Fibroblast of mammary gland (primary cell): Measurements from ENCODE around the gene SPACA7.

ENCODE experiments used
- DNase-seq: peaks from one replicate; pipeline ENCODE4 v3.0.0-alpha.2; 2010; ENCODE audit warnings: low read depth
- H3K4me3 ChIP-seq: 2 replicates; pipeline ENCODE4 v1.5.1; 2011; ENCODE audit warnings: low read depth, mild to moderate bottlenecking, low read length, moderate library complexity; ENCODE audit not compliant: control insufficient read depth
- CTCF ChIP-seq: conservative IDR thresholded peaks from 2 replicates; pipeline ENCODE4 v1.5.1; 2011; ENCODE audit warnings: low read depth, low read length, inconsistent platforms; ENCODE audit not compliant: control insufficient read depth, insufficient read depth

The SPACA7 gene

GRCh38 chr13:112376050-112376681 lies at the start of gene SPACA7:
Gene SPACA7, plus strand, starts transcription at chr13:112376355. Its CDS starts 31 bp downstream, at chr13:112376386.
- H3K4me3 ChIP-seq: no peak within 1 kb of the TSS
- no peak for DNase-seq
- TF ChIP-seq CTCF: no peak

- no peak for DNase-seq
- no peak overlapping the region for H3K4me3 ChIP-seq
- TF ChIP-seq CTCF: no peak
Measured at GRCh38 chr13:112326821-112327370, 49.3 kb upstream of the SPACA7 start.

- DNase-seq: no peak
- no peak for TF ChIP-seq CTCF
- H3K4me3 ChIP-seq: no peak overlapping the region
Measured at GRCh38 chr13:112328936-112329335, 47.2 kb upstream of the SPACA7 start.

- no peak for TF ChIP-seq CTCF
- no peak for DNase-seq
- no peak overlapping the region for H3K4me3 ChIP-seq
Measured at GRCh38 chr13:112329376-112329775, 46.8 kb upstream of the SPACA7 start.

GRCh38 chr13:112330066-112330465 lies 46.1 kb upstream of the SPACA7 start:
- TF ChIP-seq CTCF: no peak
- DNase-seq: no peak
- H3K4me3 ChIP-seq: no peak overlapping the region

- no peak for TF ChIP-seq CTCF
- H3K4me3 ChIP-seq: no peak overlapping the region
- no peak for DNase-seq
Measured at GRCh38 chr13:112330479-112331381, 45.4 kb upstream of the SPACA7 start.
